Fibroblast of lung (primary cell): ENCODE results near the gene ELL3. TPM values are rescaled to one million over a fixed set of nuclear protein-coding genes. Genes with fewer than 3 reads are reported as not detected.
A peak's percentile ranks its signal among the peaks of the same experiment; 100 is the strongest.

ENCODE experiments used
- DNase-seq, 2 donors: peaks; one replicate each; pipeline versions ENCODE4 v3.0.0 to v3.0.0-alpha.2; 2010; ENCODE audit warnings: low read depth in 2 of 2
- H2AFZ ChIP-seq: 2 replicates; pipeline ENCODE4 v1.5.1; 2012; ENCODE audit warnings: low read length, control low read depth, inconsistent platforms
- H3K27ac ChIP-seq: 2 replicates; pipeline ENCODE4 v1.5.1; 2011; ENCODE audit warnings: low read length, control low read depth; ENCODE audit not compliant: insufficient read depth
- H3K27me3 ChIP-seq: 2 replicates; pipeline ENCODE4 v1.5.1; 2011; ENCODE audit warnings: mild to moderate bottlenecking, low read length; ENCODE audit not compliant: control insufficient read depth, insufficient read depth
- H3K36me3 ChIP-seq: 2 replicates; pipeline ENCODE4 v1.5.1; 2011; ENCODE audit warnings: low read length; ENCODE audit not compliant: control insufficient read depth, insufficient read depth
- H3K4me1 ChIP-seq: 2 replicates; pipeline ENCODE4 v1.5.1; 2011; ENCODE audit warnings: low read length; ENCODE audit not compliant: control insufficient read depth, insufficient read depth; ENCODE audit errors: extremely low read depth
- H3K4me2 ChIP-seq: 2 replicates; pipeline ENCODE4 v1.5.1; 2011; ENCODE audit warnings: low read length, control low read depth; ENCODE audit not compliant: insufficient read depth; ENCODE audit errors: extremely low read depth
- H3K4me3 ChIP-seq, 4 experiments: fragments of 200-600 bp in 1 of 4; sonication (generic) in 1 of 4; replicated peaks in 1 of 4; 2 replicates each; pipeline ENCODE4 v1.5.1; 2011 to 2016; ENCODE audit warnings: low read length in 4 of 4, low read depth in 3 of 4, mild to moderate bottlenecking in 3 of 4, control low read depth in 2 of 4, inconsistent platforms in 1 of 4, mixed read lengths in 1 of 4; ENCODE audit not compliant: insufficient read depth in 1 of 4; ENCODE audit errors: control extremely low read depth in 1 of 4
- H3K79me2 ChIP-seq: 2 replicates; pipeline ENCODE4 v1.5.1; 2012; ENCODE audit warnings: mild to moderate bottlenecking, low read length, inconsistent platforms; ENCODE audit not compliant: control insufficient read depth, insufficient read depth
- H3K9ac ChIP-seq: 2 replicates; pipeline ENCODE4 v1.5.1; 2011; ENCODE audit warnings: mild to moderate bottlenecking, low read length, control low read depth; ENCODE audit not compliant: insufficient read depth
- H3K9me3 ChIP-seq: 2 replicates; pipeline ENCODE4 v1.5.1; 2012; ENCODE audit warnings: low read depth, low read length; ENCODE audit not compliant: control insufficient read depth, insufficient read depth
- H4K20me1 ChIP-seq: 2 replicates; pipeline ENCODE4 v1.5.1; 2011; ENCODE audit warnings: low read length; ENCODE audit not compliant: control insufficient read depth, insufficient read depth; ENCODE audit errors: extremely low read depth
- EZH2 ChIP-seq: IDR thresholded peaks from 2 replicates; pipeline ENCODE4 v1.5.1; 2012; ENCODE audit warnings: low read length, control low read depth, mild to moderate bottlenecking; ENCODE audit errors: missing control alignments
- polyA plus RNA-seq, 2 donors: library from polyadenylated mRNA; depleted of rRNA in 1 of 2; stranded (reverse) in 1 of 2; unstranded in 1 of 2; fragments of >200 nt; gene quantifications; 2 replicates each; pipeline ENCODE4 v1.2.1, GENCODE V29; 2011 to 2012; ENCODE audit warnings: missing spikeins in 1 of 2
- total RNA-seq: library from RNA; depleted of rRNA; stranded (reverse); fragments of >200 nt; gene quantifications from 2 replicates; pipeline ENCODE4 v1.2.1, GENCODE V29; 2014
- TF ChIP-seq, protein P1 (sequence below), 2 donors: IDR thresholded peaks in 1 of 2; conservative IDR thresholded peaks in 1 of 2; 1 replicate in 1 of 2; 2 replicates in 1 of 2; pipeline ENCODE4 v1.5.1; 2011 to 2012; ENCODE audit warnings: low read length in 2 of 2, control low read depth in 1 of 2, inconsistent platforms in 1 of 2, low read depth in 1 of 2, mild to moderate bottlenecking in 1 of 2

Gene ELL3
- total and polyA plus RNA-seq, 2 donors (not counting 1 experiment from before 2014, with no cell fraction given) = 1.5 to 10.1 TPM

DNA sequence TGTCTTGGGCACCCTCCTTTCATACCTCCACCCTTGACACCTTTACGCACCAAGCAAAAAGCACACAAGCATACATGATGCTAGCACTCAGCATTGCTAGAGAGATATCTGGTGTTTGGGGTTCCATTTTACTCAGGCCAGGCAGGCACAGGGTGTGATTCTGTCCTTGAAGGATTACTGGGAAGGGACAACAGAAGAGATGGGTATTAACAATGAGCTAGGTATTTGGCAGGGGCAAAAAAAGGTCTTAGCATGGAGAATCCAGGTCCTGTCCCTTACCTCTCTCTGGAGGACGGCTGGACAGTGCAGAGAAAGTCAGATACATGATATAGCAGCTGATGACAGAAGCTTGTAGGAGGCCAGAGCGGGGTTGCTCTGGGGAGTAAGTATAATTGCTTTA lies 19.8 kb upstream of the ELL3 start:
- Histone ChIP-seq H4K20me1 (no peaks in the 10 kb centered on the region), H3K4me2 (no peak overlapping the region), H3K36me3 (peaks cover 27% of the 10 kb centered on the region), H3K27ac (no peak overlapping the region), H3K4me3 (no peak overlapping the region), H3K27me3 (no peaks in the 10 kb centered on the region), H2AFZ (no peak overlapping the region), H3K9ac (no peak overlapping the region), H3K4me1 (peaks cover 16% of the 10 kb centered on the region), H3K9me3 (no peaks in the 10 kb centered on the region), H3K79me2 (peaks cover 43% of the 10 kb centered on the region)
- no peak for TF ChIP-seq EZH2
- TF ChIP-seq, protein P1, sequence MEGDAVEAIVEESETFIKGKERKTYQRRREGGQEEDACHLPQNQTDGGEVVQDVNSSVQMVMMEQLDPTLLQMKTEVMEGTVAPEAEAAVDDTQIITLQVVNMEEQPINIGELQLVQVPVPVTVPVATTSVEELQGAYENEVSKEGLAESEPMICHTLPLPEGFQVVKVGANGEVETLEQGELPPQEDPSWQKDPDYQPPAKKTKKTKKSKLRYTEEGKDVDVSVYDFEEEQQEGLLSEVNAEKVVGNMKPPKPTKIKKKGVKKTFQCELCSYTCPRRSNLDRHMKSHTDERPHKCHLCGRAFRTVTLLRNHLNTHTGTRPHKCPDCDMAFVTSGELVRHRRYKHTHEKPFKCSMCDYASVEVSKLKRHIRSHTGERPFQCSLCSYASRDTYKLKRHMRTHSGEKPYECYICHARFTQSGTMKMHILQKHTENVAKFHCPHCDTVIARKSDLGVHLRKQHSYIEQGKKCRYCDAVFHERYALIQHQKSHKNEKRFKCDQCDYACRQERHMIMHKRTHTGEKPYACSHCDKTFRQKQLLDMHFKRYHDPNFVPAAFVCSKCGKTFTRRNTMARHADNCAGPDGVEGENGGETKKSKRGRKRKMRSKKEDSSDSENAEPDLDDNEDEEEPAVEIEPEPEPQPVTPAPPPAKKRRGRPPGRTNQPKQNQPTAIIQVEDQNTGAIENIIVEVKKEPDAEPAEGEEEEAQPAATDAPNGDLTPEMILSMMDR (conservative IDR thresholded peaks at IDR 0.05 in 1 of 2, IDR thresholded peaks at IDR 0.05 in 1 of 2; ENCODE audit: low read depth in 1 of 2, low read length in 2 of 2) = no peak
- DNase-seq = no peak

DNA sequence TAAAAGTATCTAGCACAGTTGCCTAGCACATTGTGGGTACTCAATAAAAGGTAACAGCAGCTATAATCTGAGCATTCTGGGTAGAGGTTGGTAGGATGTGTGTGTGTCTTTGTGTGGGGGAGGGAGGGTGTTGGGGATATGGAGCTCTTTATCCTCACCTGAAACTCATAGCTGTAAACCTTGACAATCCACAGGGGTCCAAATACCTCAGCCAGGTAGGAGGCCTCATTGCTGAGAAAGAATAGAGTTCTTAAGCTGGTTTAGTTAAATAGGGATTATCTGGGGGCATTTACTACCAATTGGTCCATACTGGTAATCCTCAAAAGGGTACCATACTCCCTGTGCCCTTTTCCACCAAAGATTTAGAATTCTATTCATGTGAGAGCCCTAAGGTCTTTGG lies 19.2 kb upstream of the ELL3 start:
- peaks cover 27% of the 10 kb centered on the region for H3K36me3 ChIP-seq
- peaks cover 37% of the 10 kb centered on the region for H3K79me2 ChIP-seq
- H4K20me1 ChIP-seq = no peaks in the 10 kb centered on the region

DNA sequence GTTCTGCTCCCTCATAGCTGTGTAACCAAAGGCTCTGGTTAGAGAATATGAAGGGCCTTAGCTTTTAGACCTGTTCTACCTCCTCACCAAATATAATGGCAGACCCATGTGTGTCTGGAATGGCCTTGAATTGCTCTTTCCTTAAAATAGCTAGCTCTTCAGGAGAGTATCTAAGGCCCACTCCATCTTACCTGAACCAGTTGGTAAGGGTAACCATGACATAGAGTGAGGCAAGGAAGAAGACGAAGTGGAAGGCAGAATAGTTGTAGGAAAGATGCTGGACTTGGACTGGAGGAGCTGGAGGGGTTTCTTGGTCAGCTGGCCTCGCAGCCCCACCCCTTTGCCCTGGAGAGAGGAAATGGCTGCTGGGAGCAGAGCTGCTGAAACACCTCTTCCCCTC lies 18.4 kb upstream of the ELL3 start:
- H3K4me1 ChIP-seq = peaks cover 17% of the 10 kb centered on the region
- H4K20me1 ChIP-seq = no peaks in the 10 kb centered on the region
- H3K27me3 ChIP-seq = no peaks in the 10 kb centered on the region
- H3K4me3 ChIP-seq = peak overlapping the region in 1 of 4 experiments; percentile 4
- DNase-seq = no peak
- TF ChIP-seq, protein P1 (conservative IDR thresholded peaks at IDR 0.05 in 1 of 2, IDR thresholded peaks at IDR 0.05 in 1 of 2; ENCODE audit: low read depth in 1 of 2, low read length in 2 of 2) = no peak
- TF ChIP-seq EZH2 = no peak
- no peaks in the 10 kb centered on the region for H3K9me3 ChIP-seq
- no peak overlapping the region for H3K27ac ChIP-seq
- H3K79me2 ChIP-seq = peaks cover 32% of the 10 kb centered on the region
- no peak overlapping the region for H3K9ac ChIP-seq
- H3K4me2 ChIP-seq = no peak overlapping the region
- H2AFZ ChIP-seq = no peak overlapping the region
- peaks cover 27% of the 10 kb centered on the region for H3K36me3 ChIP-seq

More for the DNA sequence above, 19.2 kb upstream of the ELL3 start:
- no peak for DNase-seq
- no peak overlapping the region for H3K27ac ChIP-seq
- H3K4me2 ChIP-seq = no peak overlapping the region
- no peak overlapping the region for H2AFZ ChIP-seq
- H3K27me3 ChIP-seq = no peaks in the 10 kb centered on the region
- H3K9me3 ChIP-seq = no peaks in the 10 kb centered on the region
- H3K4me1 ChIP-seq = peaks cover 18% of the 10 kb centered on the region
- H3K4me3 ChIP-seq = no peak overlapping the region
- no peak overlapping the region for H3K9ac ChIP-seq
- TF ChIP-seq, protein P1 (conservative IDR thresholded peaks at IDR 0.05 in 1 of 2, IDR thresholded peaks at IDR 0.05 in 1 of 2; ENCODE audit: low read depth in 1 of 2, low read length in 2 of 2) = no peak
- TF ChIP-seq EZH2 = no peak
